Suprapubic skin (tissue), 4 donors: ENCODE results near the gene NACC2.

Source experiments
- POLR2A ChIP-seq, 2 donors: fragments of 450-650 bp; IDR thresholded peaks; one replicate each; pipeline ENCODE4 v1.6.1; 2017; ENCODE audit warnings: antibody characterized with exemption in 2 of 2, mild to moderate bottlenecking in 2 of 2, moderate library complexity in 2 of 2
- POLR2AphosphoS5 ChIP-seq, 3 donors: sonication (generic); formaldehyde crosslinking; IDR thresholded peaks; one replicate each; pipeline ENCODE4 v1.6.1; 2017; ENCODE audit warnings: antibody characterized with exemption in 3 of 3
- TF ChIP-seq, protein P1 (sequence below), 2 donors: fragments of 200-600 bp in 1 of 2; fragments of 450-650 bp in 1 of 2; sonication (generic) in 1 of 2; IDR thresholded peaks; one replicate each; pipeline ENCODE4 v1.5.1; 2016 to 2019; ENCODE audit warnings: antibody characterized with exemption in 2 of 2, mild to moderate bottlenecking in 1 of 2, moderate library complexity in 1 of 2

- TF ChIP-seq, protein P1, sequence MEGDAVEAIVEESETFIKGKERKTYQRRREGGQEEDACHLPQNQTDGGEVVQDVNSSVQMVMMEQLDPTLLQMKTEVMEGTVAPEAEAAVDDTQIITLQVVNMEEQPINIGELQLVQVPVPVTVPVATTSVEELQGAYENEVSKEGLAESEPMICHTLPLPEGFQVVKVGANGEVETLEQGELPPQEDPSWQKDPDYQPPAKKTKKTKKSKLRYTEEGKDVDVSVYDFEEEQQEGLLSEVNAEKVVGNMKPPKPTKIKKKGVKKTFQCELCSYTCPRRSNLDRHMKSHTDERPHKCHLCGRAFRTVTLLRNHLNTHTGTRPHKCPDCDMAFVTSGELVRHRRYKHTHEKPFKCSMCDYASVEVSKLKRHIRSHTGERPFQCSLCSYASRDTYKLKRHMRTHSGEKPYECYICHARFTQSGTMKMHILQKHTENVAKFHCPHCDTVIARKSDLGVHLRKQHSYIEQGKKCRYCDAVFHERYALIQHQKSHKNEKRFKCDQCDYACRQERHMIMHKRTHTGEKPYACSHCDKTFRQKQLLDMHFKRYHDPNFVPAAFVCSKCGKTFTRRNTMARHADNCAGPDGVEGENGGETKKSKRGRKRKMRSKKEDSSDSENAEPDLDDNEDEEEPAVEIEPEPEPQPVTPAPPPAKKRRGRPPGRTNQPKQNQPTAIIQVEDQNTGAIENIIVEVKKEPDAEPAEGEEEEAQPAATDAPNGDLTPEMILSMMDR (IDR thresholded peaks at IDR 0.05): no peak
- TF ChIP-seq POLR2AphosphoS5 (IDR thresholded peaks at IDR 0.05) (no peak), POLR2A (IDR thresholded peaks at IDR 0.05) (no peak)
Observed at GRCh38 chr9:135957431-135957830, 137.7 kb downstream of the NACC2 start.
